Forelimb muscle (tissue), 1 donor: Measurements from ENCODE around the gene PIGZ. TPM values are rescaled to one million over a fixed set of nuclear protein-coding genes. Genes with fewer than 3 reads are reported as not detected.
"Not testable (repeated sequence)": the region's sequence is repeated elsewhere in the genome, so short reads cannot be mapped to it uniquely, and the experiment has no call there.

Experiments
- DNase-seq: peaks from one replicate; pipeline ENCODE4 v3.0.0-alpha.2; 2013; ENCODE audit warnings: low read depth
- polyA plus RNA-seq: library from polyadenylated mRNA; unstranded; fragments of 120-200 nt; gene quantifications from one replicate; pipeline ENCODE4 v1.2.1, GENCODE V29; 2013; ENCODE audit not compliant: insufficient read length

PIGZ gene
- polyA plus RNA-seq, 1 donor = 1.7 TPM

DNA sequence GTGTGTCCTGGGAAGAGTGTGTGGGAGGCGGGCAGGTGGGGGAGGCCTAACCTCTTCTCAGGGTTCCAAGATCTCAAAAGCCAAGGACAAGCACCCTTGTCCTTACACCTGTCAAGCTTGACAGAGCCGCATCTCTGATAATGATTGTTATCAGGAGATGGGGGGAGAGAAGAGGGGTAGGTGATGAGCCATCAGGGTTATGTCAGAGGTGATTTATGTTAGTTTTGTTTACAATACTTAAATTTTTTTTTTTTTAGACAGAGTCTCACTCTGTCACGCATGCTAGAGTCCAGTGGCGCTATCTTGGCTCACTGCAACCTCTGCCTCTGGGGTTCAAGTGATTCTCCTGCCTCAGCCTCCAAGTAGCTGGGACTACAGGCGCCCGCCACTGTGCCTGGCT, 18.9 kb downstream of the PIGZ start:
- no peak for DNase-seq

DNA sequence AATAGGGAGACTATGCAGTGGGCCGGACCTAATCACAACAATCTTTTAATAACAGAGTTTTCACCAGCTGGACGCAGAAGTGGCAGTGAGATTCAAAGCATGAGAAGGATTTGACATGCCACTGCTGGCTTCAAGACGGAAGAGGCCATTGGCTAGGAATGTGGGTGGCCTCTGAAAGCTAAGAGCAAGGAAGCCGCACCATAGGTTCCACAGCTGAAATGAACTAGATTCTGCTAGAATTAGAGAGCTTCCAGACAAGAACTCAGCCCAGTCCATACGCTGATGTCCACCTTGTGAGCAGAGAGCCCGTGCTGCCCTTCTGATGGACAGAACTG, 19.4 kb downstream of the PIGZ start:
- DNase-seq = no peak

DNA sequence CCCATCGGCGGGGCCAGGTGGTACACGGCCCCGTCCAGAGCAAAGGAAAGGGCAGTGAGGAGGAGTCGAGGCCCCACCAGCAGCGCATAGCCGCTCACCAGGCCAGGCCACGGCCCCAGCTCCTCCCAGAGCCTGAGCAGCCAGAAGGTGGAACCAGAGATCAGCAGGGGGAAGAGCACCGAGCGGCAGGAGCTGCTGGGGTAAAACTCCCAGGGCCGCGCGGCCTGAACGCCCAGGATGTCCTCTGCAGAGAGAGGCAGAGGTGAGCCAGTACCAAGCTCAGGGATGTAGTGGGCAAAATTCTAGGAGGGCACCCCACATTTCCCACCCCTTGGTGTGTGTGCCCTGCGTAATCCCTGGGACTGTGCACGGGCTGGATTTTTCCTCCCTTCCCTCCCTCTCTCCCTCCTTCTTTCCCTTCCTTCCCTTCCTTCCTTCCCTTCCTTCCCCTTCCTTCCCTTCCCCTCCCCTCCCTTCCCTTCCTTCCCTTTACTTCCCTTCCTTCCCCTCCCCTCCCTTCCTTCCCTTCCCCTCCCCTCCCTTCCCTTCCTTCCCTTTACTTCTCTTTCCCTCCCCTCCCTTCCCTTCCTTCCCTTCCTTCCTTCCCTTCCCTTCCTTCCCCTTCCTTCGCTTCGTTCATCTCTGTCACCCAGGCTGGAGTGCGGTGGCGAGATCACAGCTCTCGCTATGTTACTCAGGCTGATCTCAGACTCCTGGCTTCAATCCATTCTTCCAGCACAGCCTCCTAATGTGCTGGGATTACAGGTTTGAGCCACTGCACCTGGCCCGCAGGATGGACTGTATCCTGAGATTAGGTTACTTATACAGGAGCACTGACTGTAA, 20.0 kb downstream of the PIGZ start:
- DNase-seq = no peak

DNA sequence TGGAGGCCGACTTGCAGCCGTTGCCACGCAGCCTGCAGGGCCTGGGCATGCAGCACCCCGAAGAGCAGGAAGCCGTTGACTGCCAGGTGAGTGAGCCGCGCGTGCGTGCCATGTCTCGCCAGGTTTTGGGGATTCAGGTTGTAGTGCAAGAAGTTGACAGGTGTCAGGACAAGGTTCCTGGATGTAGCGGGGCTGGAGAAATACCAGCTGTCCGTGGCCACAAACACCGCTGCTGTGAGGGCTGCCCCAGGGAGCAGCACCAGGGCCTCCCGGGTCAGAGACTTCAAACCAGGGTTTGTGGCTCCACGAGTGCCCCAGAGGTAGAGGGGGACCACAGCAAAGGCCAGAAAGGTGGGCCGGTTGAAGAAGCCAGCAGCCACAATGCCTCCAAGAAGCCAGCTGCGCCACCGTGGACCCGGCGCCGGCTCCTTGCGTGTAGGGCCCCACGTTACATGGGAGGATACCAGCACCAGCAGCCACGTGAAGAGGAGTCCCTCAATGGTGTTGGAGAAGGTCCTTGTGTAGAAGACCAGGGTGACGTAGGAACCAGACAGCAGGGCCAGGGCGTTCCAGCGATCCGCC, 20.7 kb downstream of the PIGZ start:
- no peak for DNase-seq

DNA sequence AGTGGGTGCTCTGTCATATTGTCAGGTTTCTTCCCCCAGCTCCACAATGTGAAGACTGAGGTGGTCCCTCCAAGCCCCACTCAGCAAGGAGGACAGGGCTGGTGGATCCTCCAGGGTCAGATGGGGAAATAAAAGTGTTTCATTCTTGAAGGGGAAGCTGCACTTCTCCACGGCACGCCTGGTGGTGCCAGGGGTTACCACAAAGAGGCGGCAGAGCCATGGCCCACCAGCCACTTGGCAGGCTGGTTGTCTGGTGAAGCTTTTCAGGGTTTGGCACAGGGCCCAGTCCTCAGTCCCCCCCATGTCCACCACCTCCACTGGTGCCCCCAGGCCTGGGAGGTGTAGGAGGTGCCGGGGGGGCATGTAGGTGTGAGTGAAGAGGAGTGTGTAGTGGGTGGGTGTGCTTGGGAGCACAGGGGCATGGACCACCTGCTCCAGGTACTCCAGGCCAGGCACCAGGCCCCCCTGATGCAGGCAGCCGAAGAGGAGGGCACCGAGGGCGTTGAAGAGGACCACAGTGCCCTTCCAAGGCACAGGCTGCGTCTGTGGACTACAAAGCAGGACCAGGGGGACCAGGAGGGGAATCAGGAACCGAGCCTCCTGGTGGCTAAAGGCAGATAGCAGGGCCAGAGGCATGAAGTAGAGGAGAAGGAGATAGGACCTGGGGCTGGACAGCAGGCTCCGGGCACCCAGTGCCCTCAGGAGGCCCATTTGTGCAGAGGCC, 21.3 kb downstream of the PIGZ start:
- DNase-seq = no peak

DNA sequence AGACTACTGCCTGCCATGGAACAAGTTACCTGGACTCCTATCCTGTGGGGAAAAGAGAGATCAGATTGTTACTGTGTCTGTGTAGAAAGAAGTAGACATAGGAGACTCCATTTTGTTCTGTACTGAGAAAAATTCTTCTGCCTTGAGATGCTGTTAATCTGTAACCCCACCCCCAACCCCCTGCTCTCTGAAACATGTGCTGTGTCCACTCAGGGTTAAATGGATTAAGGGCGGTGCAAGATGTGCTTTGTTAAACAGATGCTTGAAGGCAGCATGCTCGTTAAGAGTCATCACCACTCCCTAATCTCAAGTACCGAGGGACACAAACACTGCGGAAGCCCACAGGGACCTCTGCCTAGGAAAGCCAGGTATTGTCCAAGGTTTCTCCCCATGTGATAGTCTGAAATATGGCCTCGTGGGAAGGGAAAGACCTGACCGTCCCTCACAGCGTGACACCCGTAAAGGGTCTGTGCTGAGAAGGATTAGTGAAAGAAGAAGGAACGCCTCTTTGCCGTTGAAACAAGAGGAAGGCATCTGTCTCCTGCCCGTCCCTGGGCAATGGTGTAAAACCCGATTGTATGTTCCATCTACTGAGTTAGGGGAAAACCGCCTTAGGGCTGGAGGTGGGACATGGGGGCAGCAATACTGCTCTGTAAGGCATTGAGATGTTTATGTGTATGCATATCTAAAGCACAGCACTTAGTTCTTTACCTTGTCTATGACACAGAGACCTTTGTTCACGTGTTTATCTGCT, 24.4 kb downstream of the PIGZ start:
- DNase-seq = not testable (repeated sequence)

DNA sequence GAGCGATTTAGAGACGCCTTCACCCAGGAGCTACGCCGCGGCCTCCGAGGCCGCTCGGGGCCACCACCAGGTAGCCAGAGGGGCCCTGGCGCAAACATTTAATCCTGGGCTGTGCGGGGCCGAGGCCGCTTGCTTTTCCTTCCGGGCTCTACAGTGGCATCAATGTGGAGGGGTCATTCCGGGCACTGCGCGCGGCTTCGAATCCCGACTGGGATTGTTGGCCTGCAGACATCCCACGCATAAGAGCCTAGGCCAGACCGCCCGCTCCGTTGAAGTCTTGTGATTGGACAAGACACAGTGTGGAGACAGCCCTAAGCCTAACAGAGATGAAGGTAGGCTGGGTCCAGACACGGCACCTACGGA, 25.7 kb downstream of the PIGZ start:
- no peak for DNase-seq

DNA sequence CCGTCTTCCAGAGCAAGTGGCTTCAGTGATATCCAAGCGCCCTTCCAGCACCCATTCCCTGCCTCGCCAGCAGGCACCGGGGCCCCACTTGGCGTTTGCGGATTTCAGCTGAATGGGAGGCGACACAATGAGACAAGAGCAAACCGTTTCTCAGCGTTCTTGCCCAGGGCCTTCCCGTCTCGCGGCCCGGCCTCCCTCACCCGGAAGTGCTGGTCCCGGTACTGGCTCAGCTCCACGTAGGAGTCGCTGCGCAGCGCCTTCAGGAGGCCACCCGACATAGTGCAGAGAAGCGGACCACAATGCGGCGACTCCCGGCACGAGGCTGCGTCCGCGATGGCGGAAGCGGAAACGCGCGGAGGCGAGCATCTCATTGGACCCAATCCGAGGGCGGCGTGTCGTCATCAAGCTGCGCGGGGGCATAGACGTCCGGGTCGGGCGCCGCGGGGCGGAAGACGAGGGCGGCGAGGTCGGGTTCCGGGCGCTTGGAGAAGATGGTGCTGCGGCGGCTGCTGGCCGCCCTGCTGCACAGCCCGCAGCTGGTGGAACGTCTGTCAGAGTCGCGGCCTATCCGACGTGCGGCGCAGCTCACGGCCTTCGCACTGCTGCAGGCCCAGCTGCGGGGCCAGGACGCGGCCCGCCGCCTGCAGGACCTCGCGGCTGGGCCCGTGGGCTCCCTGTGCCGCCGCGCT, 26.3 kb downstream of the PIGZ start, which contains the start of gene NCBP2:
Gene NCBP2 (minus strand): TSS at position 303 of the 689 bp plus-strand sequence. CDS start 25 bp downstream, at position 278.
- peak; percentile 90 for DNase-seq

DNA sequence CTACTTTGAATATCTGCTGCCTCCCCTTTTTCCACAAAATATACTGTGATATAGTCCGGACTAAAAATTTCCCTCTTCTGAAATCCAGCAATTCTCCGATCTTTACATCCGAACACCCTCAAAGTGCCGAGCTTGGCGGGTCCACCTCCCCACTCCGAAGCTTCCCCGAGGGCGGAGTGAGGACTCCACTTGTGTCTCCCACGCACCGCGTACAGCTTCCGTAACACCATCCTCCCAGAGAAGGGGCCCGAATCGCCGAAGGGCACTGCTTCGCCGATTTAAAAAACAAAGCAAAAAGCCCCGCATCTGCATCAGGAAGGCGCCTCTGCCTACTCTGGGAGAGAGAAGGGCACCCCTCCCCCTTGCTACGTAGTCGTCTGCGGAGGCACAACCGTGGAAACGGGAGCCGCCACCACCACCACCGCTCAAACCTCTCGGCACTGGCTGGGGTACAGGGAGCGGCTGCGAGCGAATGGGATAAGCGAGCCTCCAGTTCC, 26.9 kb downstream of the PIGZ start:
- DNase-seq = peak; percentile 2

DNA sequence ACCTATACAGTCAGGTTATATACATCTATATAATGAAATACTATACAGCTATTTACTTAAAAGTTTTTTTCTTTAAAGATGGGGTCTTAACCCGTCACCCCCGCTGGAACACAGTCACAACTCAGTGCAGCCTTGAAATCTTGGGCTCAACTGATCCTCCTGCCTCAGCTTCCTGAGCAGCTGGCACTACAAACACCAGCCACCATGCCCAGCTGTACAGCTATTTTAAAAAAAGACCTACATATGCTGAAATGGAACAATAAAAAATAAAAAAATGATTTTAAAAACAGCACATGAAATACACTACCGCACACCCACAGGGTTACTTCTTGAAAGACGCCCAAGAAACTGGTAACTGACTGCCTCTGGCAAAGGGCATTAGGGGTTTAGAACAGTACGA, 30.1 kb downstream of the PIGZ start:
- DNase-seq = no peak

DNA sequence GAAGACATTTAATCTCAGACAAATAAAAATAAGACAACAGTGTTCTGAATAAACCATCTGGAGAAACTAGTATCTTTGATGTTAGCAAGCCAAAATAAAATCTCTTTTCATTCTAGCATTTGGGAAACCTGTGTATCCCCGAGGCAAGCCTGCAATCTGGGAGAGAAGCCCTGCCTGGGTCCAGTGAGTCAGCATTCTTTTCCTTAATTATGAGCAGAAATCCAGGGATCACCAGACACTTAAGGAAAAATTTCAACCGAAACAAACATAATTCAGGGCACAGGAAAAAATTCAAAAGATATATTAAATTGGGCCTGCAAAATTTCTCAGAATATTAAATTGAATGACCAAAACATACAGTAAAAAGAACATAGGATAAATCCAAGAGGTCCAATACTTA, 30.5 kb downstream of the PIGZ start:
- no peak for DNase-seq

DNA sequence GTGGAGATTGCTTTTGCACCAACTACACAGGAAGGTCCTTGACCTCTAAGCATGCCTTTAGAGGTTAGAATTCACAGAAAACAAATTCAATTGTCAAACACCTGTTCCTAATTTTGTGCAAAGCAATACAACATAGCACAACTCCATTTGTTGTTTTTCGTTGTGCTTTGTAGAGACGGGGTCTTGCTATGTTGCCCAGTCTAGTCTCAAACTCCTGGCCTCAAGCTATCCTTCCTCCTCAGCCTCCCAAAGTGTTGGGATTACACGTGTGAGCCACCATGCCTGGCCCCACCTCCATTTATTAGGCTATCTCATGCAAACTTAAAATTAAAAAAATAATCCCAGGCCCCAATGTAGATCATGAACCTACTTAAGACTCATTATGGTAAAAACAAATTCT, 32.3 kb downstream of the PIGZ start:
- DNase-seq = no peak

DNA sequence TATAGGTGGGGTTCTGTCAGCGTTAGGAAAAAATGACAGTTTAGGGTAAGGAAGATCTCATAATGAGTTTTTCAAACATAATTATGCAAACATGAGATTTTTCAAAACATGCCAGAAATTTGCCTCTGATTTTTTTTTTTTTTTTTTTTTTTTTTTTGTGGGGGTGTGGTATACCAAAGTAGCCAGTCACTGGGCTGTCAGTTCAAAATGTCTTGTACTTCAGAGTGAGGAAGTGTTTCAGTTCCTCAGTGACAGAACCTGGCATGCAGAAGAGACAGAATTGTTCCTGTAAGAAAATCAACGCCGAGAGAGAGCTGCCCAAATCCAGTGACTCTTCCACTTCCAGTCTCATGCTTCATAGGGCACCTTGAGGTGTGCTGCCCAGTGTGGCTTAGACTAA, 36.0 kb downstream of the PIGZ start:
- DNase-seq = no peak

DNA sequence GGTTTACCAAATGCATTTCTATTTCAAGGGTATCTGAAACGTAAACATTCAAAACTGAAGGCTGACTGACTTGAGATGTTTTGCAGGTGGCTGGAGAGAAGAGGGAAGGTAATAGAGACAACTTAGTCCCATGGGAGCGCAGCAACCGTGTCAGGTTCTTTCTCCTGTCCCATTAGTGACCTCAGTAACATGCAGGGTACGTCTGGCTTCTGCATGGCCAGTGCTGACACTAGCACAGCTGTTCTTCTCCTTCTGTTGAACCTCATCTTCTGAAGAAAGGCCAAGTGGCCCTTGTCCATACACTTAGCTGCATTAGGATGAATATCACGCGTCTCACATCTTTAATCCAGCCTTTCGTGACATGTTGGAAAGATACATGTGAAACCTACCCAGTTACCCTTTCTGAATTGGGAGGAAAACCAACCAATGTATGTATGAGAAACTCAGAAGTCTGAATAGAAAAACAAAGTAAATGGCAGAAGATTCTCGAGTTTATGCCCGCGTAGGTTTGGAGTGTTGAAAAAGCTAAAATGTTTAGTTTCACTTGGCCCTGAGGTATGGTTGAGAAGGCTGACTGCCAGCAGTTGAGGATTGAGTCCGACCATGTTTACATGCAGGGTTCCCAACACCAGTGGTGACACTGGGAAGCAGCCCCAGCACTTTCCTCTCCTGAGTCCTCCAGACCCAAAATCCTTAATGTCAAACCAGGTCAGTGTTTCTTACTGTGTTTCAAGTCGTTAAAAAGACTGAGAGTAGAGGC, 36.6 kb downstream of the PIGZ start:
- DNase-seq = no peak

DNA sequence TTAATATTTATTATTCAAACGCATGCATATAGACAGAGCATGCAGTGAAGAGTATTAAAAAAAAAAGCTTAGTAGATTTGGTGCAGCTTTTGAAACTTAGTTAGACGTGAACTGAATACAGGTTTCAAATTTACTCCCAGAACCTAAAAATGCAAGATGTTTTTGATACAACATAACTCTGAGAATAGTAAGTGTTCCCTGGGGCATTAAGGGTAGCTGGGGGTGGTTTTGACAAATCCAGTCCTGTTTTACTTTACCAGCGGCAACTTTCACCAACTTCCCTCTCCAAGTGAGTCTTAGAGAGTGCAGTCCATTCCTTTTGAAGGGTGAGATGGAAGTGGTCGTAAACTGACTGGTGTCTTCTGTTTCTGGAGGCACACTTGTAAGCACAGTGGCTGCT, 37.5 kb downstream of the PIGZ start:
- no peak for DNase-seq

DNA sequence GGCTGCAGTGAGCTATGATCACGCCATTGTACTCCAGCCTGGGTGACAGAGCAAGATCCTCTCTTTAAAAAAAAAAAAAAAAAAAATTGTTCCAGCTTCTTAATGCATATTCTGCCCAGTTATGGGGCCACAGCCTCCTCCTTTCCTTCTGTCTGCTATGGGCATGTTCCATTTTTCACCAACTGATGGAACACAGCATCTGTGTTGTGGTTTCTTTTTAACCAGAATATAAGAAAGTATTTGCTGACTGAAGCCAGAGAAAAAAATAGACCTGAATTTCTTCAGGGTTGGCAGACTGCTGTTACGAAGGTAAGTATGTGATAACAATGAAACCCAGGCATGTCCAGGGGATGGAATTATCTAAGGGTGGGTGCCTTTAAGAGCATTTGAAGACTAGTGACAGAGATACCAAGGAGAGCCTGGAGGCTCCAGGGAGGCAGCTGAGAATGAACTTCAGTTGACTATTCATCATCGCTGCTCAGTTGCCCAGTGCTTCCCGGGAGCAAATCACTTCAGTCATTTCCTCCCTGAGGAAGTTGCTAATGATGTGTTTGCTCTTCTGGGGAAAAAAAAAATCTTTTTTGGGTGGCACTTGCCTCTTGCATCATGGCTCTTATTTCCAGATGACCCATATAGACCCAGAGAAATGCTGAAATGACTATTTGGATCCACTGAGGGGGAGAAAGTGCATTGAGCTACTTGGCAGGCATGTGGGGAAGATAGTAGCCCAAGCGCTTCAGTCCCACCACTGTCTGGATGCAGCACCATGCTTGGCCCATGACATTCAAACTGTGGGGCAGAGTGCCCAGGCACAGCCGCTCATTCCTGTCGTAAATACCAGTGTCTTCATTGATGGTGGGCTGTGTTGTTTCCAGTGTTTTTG, 40.8 kb downstream of the PIGZ start:
- DNase-seq = no peak

DNA sequence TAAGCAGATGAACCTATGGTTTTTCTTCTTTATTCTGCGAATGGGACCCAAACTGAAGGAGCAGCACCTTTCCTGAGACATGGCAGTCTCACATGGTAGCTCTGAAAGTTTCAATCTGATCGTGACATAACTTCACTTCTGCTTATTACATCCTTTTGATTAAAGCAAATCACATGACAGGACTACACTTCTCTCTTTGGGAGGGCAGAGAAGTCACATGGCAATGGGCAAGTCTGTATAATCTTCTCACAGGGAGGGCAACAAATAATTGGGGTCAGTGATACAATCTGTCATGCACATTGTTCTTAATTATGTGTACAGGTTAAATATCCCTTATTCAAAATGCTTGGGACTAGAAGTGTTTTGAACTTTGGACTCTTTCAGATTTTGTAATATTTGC, 47.9 kb downstream of the PIGZ start:
- no peak for DNase-seq

DNA sequence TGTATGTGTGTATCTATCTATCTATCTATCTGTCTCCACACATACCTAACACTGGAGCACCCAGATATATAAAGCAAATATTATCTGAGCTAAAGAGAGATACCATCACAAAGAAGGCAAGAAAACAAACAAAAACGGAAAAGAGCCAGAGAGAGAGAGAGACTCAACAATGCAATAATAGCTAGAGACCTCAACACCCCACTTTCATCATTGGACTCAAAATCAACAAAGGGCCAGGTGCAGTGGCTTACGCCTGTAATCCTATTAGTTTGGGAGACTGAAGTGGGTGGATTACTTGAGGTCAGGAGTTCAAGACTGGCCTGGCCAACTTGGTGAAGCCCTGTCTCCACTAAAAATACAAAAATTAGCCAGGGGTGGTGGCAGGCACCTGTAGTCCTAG, 49.7 kb downstream of the PIGZ start:
- DNase-seq = no peak

DNA sequence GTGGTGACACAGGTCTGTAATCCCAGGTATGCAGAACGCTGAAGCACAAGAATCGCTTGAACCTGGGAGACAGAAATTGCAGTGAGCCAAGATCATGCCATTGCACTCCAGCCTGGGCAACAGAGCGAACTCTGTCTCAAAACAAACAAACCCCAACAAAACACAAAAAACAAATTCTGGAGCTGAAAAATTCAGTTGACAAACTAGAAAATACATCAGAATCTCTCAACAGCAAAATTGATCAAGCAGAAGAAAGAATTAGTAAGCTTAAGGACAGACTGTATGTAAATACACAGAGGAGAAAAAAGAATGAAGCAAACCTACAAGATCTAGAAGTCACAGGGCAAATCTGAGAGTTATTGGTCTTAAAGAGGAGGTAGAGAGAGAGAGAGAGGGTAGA, 51.6 kb downstream of the PIGZ start:
- DNase-seq = no peak

DNA sequence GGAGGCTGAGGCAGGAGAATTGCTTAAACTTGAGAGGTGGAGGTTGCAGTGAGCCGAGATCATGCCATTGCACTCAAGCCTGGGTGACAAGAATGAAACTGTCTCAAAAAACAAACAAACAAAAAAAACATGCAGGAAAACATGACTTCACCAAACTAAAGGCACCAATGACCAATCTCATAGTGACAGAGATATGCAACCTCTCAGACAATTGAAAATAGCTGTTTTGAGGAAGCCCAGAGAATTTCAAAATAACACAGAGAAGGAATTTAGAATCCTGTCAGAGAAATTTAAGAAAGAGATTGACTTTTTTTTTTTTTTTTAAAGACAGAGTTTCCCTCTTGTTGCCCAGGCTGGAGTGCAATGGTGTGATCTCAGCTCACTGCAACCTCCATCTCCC, 52.4 kb downstream of the PIGZ start:
- no peak for DNase-seq
